HFF-Myc (cell line): ENCODE measurements around the gene AFF2.

Experiments used
- DNase-seq: peaks from one replicate; pipeline ENCODE4 v3.0.0-alpha.2; 2011; ENCODE audit warnings: low read depth; ENCODE audit errors: extremely low read depth
- H3K4me3 ChIP-seq: replicated peaks from 2 replicates; pipeline ENCODE4 v1.5.1; 2011; ENCODE audit warnings: low read depth, mild to moderate bottlenecking, control low read depth, low read length
- TF ChIP-seq, protein P1 (sequence below): IDR thresholded peaks from 2 replicates; pipeline ENCODE4 v1.5.1; 2012; ENCODE audit warnings: mild to moderate bottlenecking, low read depth, low read length, control low read depth; ENCODE audit errors: missing control alignments

The AFF2 gene

DNA sequence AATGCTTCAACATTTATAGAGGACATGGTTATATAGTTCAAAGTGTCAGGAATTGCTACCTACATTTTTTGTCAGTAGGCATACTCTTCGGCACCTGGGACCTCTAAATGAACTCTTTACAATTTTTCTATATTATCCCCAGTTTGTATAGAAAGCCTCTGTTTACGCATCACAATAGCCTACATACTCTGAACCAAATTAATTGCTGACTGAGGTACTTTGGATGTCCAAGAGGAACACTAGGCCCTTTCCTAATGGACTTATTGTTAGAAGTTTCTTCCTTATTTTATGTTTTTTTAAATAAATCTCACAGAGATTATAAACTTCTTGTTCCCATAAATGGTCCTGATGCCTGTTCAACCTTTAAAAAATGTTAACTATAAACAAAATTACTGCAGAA is 8.4 kb upstream of the AFF2 start:
- H3K4me3 ChIP-seq, result no peak overlapping the region
- TF ChIP-seq, protein P1, sequence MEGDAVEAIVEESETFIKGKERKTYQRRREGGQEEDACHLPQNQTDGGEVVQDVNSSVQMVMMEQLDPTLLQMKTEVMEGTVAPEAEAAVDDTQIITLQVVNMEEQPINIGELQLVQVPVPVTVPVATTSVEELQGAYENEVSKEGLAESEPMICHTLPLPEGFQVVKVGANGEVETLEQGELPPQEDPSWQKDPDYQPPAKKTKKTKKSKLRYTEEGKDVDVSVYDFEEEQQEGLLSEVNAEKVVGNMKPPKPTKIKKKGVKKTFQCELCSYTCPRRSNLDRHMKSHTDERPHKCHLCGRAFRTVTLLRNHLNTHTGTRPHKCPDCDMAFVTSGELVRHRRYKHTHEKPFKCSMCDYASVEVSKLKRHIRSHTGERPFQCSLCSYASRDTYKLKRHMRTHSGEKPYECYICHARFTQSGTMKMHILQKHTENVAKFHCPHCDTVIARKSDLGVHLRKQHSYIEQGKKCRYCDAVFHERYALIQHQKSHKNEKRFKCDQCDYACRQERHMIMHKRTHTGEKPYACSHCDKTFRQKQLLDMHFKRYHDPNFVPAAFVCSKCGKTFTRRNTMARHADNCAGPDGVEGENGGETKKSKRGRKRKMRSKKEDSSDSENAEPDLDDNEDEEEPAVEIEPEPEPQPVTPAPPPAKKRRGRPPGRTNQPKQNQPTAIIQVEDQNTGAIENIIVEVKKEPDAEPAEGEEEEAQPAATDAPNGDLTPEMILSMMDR, result no peak
- DNase-seq, result no peak

DNA sequence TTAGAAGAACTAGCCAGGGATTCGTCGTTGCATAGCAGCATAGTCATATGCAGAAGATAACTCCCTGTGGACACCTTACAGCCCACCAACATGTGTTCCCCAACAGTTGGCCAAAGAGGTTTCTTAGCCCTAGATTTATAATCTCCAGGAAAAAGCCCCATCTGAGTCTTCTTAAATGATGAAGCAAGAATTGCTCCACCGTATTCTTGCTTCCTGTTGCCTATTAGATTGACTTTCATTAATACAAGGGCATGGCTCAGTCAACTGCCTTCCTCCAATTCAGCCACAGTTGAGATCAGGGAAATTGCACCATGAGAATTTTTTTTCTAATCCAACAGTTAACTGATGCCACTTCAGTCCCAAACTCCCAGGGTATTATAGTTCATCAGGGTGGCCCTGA is 5.2 kb upstream of the AFF2 start:
- H3K4me3 ChIP-seq, result no peak overlapping the region
- no peak for DNase-seq
- TF ChIP-seq, protein P1, result no peak

DNA sequence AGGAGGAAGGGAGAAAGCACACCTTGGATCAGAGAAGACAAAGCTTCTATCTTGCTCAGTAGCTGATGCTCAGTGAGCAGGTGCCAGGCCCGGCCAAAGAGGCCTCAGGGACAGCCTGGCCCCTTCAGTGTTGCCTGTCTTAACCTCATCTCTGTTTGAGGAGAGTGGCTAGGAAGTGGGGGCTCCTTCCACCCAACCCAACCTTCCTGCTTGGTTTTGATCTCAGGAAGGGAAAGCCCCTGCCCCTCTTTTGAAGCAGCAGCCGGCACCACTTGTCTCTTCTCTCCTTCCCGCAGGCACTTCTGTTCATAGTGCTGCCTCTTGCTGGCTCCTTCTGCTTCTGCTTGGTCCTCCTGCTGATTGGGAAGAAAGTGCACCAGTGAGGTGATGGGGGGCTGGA is 2.4 kb upstream of the AFF2 start:
- H3K4me3 ChIP-seq, result no peak overlapping the region
- no peak for DNase-seq

DNA sequence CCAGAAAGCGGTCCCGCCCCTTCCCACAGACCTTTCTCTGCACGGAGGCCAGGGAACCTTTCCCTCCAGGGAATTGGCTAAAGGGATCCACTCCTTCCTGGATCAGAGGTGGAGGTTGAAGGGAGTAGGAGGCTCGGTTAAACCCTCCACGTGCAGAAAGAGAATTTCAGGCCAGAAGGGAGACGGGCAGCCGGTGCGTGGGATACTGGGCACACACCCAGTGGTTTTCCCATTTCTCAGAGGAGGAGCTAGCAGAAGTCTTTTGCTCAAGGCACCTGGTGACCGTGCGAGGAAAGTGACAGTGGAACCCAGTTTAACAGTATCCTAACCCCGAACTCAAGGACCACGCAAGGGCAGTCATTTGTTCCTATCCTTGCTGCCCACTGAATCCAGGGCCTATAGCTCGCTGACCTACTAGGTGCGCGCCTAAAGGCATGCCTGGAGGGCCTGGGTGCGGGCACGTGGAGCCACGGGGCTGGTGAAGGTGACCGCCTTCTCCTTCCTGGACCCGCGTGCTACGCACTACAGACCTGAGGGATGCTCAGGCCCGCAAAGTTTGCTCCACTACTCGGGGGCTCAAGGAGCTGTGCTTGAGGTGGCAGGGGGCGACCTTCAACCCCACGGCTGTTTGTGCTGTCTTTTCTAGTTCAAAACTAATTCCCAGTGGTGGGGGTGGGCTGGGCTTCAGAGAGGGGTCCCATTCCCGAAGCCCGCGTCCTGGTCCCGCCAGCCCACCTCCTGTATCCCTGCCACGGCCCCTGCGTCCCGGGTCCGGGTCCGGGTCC is 587 bp upstream of the AFF2 start:
- no peak overlapping the region for H3K4me3 ChIP-seq
- DNase-seq, result no peak

More for the DNA sequence above, 2.4 kb upstream of the AFF2 start:
- TF ChIP-seq, protein P1, result no peak

DNA sequence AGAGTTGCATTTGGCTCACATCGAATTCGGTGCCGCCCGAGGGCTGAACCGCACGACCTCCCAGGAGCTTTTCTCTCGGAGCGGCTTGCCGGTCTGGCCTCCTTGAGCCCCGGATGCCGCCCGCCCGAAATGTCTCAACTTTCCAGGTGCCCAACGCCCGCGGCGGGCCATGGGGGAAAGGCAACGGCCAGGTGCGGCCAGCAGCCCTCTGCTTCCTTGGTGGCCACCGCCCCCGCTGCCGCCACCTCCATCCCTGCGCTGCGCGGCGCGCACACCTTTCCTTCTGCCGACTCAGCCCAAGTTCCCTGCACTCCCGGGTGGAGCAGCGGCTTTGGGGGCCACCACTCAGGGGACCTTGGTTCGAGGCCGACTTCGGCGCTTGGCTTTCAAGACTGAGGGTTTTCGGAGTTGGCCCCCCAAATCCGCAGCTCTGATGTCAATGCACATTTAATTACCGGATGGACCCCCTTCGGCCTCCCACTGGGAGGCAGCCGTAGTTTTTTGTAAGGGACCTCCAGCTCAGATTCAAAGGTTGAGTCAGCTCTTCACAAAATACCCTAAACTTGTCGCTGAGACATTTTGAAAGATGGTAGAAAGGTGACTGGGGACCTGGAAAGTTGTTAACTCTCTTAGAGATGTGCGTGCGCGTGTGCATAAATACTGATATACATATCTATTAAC is 1.1 kb downstream of the AFF2 start:
- no peak overlapping the region for H3K4me3 ChIP-seq
- DNase-seq, result no peak
- TF ChIP-seq, protein P1, result no peak

More for the DNA sequence above, 587 bp upstream of the AFF2 start:
- TF ChIP-seq, protein P1, result no peak

DNA sequence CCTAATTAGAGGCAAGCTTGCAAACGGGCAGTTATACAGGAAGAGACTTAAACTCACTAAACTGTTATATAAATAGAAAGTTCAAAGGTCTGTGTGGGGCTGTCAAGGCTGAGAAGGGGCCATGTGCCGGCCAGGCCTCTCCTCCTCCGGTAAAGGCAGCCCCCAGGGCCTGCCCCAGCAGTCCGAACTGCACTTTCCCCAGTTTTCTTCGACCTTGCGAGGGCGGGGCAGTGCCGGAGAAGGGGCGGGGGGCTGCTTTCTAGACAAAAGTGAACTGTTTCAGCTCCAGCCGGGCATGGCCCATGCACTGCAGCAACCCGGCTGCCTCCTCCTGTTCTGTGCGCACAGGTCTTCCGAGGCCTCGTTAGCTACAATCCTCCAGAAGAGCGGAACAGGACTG is 4.1 kb downstream of the AFF2 start:
- DNase-seq, result no peak
- TF ChIP-seq, protein P1, result no peak
- H3K4me3 ChIP-seq, result no peak overlapping the region
